HG03139 (cell line): ENCODE measurements around the gene CLEC14A.

Experiments
- ATAC-seq: cut with Tn5 transposase; IDR thresholded peaks from one replicate; pipeline ENCODE4 v1.9.1; 2021; ENCODE audit not compliant: unreplicated experiment

CLEC14A gene

GRCh38 chr14:38248321-38249028 lies 7.4 kb downstream of the CLEC14A start:
- no peak for ATAC-seq

- no peak for ATAC-seq
Measured at GRCh38 chr14:38243696-38244240, 12.1 kb downstream of the CLEC14A start.

- no peak for ATAC-seq
Measured at GRCh38 chr14:38238878-38239277, 17.0 kb downstream of the CLEC14A start.

- ATAC-seq = no peak
Measured at GRCh38 chr14:38238332-38238731, 17.6 kb downstream of the CLEC14A start.

- ATAC-seq = no peak
Measured at GRCh38 chr14:38233218-38233617, 22.7 kb downstream of the CLEC14A start.

GRCh38 chr14:38226366-38226765 lies 29.5 kb downstream of the CLEC14A start:
- ATAC-seq = no peak

- no peak for ATAC-seq
Measured at GRCh38 chr14:38225946-38226345, 29.9 kb downstream of the CLEC14A start.

- no peak for ATAC-seq
Measured at GRCh38 chr14:38224338-38224737, 31.6 kb downstream of the CLEC14A start.

- no peak for ATAC-seq
Measured at GRCh38 chr14:38221077-38221476, 34.8 kb downstream of the CLEC14A start.

- no peak for ATAC-seq
Measured at GRCh38 chr14:38217553-38217952, 38.3 kb downstream of the CLEC14A start.

- ATAC-seq = no peak
Measured at GRCh38 chr14:38213001-38213400, 42.9 kb downstream of the CLEC14A start.

- no peak for ATAC-seq
Measured at GRCh38 chr14:38212111-38212510, 43.8 kb downstream of the CLEC14A start.

GRCh38 chr14:38211255-38211735 lies 44.6 kb downstream of the CLEC14A start:
- ATAC-seq = no peak

GRCh38 chr14:38210587-38211216 lies 45.2 kb downstream of the CLEC14A start:
- ATAC-seq = no peak

GRCh38 chr14:38209572-38210557 lies 46.0 kb downstream of the CLEC14A start:
- ATAC-seq = no peak

- ATAC-seq = no peak
Measured at GRCh38 chr14:38208618-38209562, 47.0 kb downstream of the CLEC14A start.

- ATAC-seq = no peak
Measured at GRCh38 chr14:38207736-38208617, 47.9 kb downstream of the CLEC14A start, which contains the start of gene SSTR1. Gene SSTR1, plus strand, starts transcription at chr14:38207904. Its CDS starts 1,486 bp downstream, at chr14:38209390.

GRCh38 chr14:38207377-38207735 lies 48.5 kb downstream of the CLEC14A start:
- ATAC-seq = no peak
